Nephron progenitor cell (in vitro differentiated cells): Measurements from ENCODE around the gene COL26A1.

Experiments used
- DNase-seq: peaks from one replicate; pipeline ENCODE4 v3.0.0; 2021
- H3K27ac Mint-ChIP-seq: 2 replicates; pipeline ENCODE4 v1.8.0; 2021; ENCODE audit warnings: mild to moderate bottlenecking, moderate library complexity, mixed read lengths
- H3K27me3 Mint-ChIP-seq: 2 replicates; pipeline ENCODE4 v1.8.0; 2021; ENCODE audit warnings: mild to moderate bottlenecking, low read depth, mixed read lengths; ENCODE audit not compliant: poor library complexity
- H3K36me3 Mint-ChIP-seq: 2 replicates; pipeline ENCODE4 v1.8.0; 2021; ENCODE audit warnings: low read depth, mixed read lengths
- H3K4me1 Mint-ChIP-seq: 2 replicates; pipeline ENCODE4 v1.8.0; 2021; ENCODE audit warnings: mixed read lengths
- H3K4me3 Mint-ChIP-seq: 2 replicates; pipeline ENCODE4 v1.8.0; 2021; ENCODE audit warnings: mild to moderate bottlenecking, moderate library complexity, mixed read lengths
- H3K9me3 Mint-ChIP-seq: 2 replicates; pipeline ENCODE4 v1.8.0; 2021; ENCODE audit warnings: mild to moderate bottlenecking, moderate library complexity, mixed read lengths
- CTCF ChIP-seq: fragments of 200-600 bp; sonication (generic); IDR thresholded peaks from 2 replicates; pipeline ENCODE4 v1.5.0; 2021; ENCODE audit warnings: antibody characterized with exemption

Gene COL26A1

GRCh38 chr7:101555269-101555920, 192.7 kb downstream of the COL26A1 start:
- Mint-ChIP-seq H3K4me1 (peaks cover 5% of the 10 kb centered on the region), H3K4me3 (no peak overlapping the region), H3K9me3 (no peaks in the 10 kb centered on the region), H3K27me3 (peaks cover 8% of the 10 kb centered on the region), H3K27ac (no peak overlapping the region), H3K36me3 (peaks cover 45% of the 10 kb centered on the region)
- no peak for DNase-seq
- no peak for TF ChIP-seq CTCF

DNA sequence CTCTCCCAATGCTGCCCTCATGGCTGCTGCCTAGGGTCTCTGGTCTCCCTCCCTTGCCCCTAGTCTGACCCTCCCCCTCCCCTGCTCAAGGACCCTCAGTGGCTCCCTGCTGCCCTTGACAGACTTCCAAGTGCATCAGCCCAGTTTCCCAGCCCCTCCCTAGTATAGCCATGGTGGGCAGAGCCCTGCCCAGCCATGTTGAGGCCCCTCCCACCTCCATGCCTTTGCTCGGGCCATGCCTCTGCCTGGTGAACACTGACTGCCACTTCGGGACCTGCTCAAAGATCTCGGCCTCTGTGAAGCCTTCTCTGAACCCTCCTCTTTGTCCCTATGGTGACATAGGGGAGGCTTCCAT, 193.2 kb downstream of the COL26A1 start:
- Mint-ChIP-seq H3K9me3 (no peaks in the 10 kb centered on the region), H3K27me3 (peaks cover 8% of the 10 kb centered on the region), H3K4me1 (peaks cover 5% of the 10 kb centered on the region), H3K27ac (no peak overlapping the region), H3K36me3 (peaks cover 45% of the 10 kb centered on the region), H3K4me3 (no peak overlapping the region)
- DNase-seq, result no peak
- no peak for TF ChIP-seq CTCF

DNA sequence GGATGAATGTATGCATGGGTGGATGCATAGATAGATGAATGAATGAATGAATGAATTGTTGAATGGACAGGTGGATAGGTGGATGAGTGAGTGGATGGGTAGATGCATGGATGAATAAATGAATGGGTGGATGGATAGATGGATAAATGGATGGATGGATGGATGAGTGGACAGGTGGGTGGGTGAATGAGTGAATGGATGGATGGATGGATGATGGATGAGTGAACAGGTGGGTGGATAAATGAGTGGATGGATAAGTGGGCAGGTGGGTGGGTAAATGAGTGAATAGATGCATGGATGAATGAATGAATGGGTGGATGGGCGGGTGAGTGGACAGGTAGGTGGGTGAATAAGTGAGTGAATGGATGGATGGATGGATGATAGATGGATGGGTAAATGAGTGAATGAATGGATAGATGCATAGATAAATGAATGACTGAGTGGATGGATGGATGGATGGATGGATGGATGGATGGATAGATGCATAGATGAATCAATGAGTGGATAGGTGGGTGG, 193.8 kb downstream of the COL26A1 start:
- peaks cover 8% of the 10 kb centered on the region for H3K27me3 Mint-ChIP-seq
- no peak overlapping the region for H3K4me3 Mint-ChIP-seq
- TF ChIP-seq CTCF, result no peak
- H3K4me1 Mint-ChIP-seq, result peaks cover 5% of the 10 kb centered on the region
- H3K36me3 Mint-ChIP-seq, result peaks cover 43% of the 10 kb centered on the region
- DNase-seq, result no peak
- no peaks in the 10 kb centered on the region for H3K9me3 Mint-ChIP-seq
- H3K27ac Mint-ChIP-seq, result no peak overlapping the region

- Mint-ChIP-seq H3K4me1 (peaks cover 6% of the 10 kb centered on the region), H3K27me3 (peaks cover 8% of the 10 kb centered on the region), H3K27ac (no peak overlapping the region), H3K9me3 (no peaks in the 10 kb centered on the region), H3K36me3 (peaks cover 37% of the 10 kb centered on the region), H3K4me3 (no peak overlapping the region)
- DNase-seq, result no peak
- no peak for TF ChIP-seq CTCF
These were observed 194.7 kb downstream of the COL26A1 start for GRCh38 chr7:101557421-101557820.

- H3K27me3 Mint-ChIP-seq, result peaks cover 14% of the 10 kb centered on the region
- DNase-seq, result no peak
- TF ChIP-seq CTCF, result no peak
These were observed 195.5 kb downstream of the COL26A1 start for GRCh38 chr7:101557978-101558741.

More at GRCh38 chr7:101557978-101558741, 195.5 kb downstream of the COL26A1 start:
- no peaks in the 10 kb centered on the region for H3K9me3 Mint-ChIP-seq
- no peak overlapping the region for H3K4me3 Mint-ChIP-seq
- peaks cover 37% of the 10 kb centered on the region for H3K36me3 Mint-ChIP-seq
- peaks cover 13% of the 10 kb centered on the region for H3K4me1 Mint-ChIP-seq
- no peak overlapping the region for H3K27ac Mint-ChIP-seq
